HG02870 (cell line): ENCODE measurements around the gene HUS1B.

ENCODE experiments used
- ATAC-seq: cut with Tn5 transposase; IDR thresholded peaks from one replicate; pipeline ENCODE4 v1.9.1; 2021; ENCODE audit warnings: mild to moderate bottlenecking, moderate library complexity; ENCODE audit not compliant: unreplicated experiment

HUS1B gene

GRCh38 chr6:624979-625378, 31.9 kb downstream of the HUS1B start:
- no peak for ATAC-seq

GRCh38 chr6:622462-622861, 34.4 kb downstream of the HUS1B start:
- no peak for ATAC-seq

GRCh38 chr6:621931-622330, 35.0 kb downstream of the HUS1B start:
- ATAC-seq: no peak

- no peak for ATAC-seq
Observed at GRCh38 chr6:620950-621349, 36.0 kb downstream of the HUS1B start.

- no peak for ATAC-seq
Observed at GRCh38 chr6:620166-620565, 36.7 kb downstream of the HUS1B start.

GRCh38 chr6:617456-618100, 39.3 kb downstream of the HUS1B start:
- no peak for ATAC-seq

GRCh38 chr6:613981-614380, 42.9 kb downstream of the HUS1B start:
- ATAC-seq: no peak

- no peak for ATAC-seq
Observed at GRCh38 chr6:611928-612327, 45.0 kb downstream of the HUS1B start.

GRCh38 chr6:610882-611281, 46.0 kb downstream of the HUS1B start:
- ATAC-seq: no peak

- ATAC-seq: no peak
Observed at GRCh38 chr6:609905-610304, 47.0 kb downstream of the HUS1B start.

- ATAC-seq: no peak
Observed at GRCh38 chr6:606829-607379, 50.0 kb downstream of the HUS1B start.
